Measurements from ENCODE around the gene ROBO2.

ROBO2 gene

DNA sequence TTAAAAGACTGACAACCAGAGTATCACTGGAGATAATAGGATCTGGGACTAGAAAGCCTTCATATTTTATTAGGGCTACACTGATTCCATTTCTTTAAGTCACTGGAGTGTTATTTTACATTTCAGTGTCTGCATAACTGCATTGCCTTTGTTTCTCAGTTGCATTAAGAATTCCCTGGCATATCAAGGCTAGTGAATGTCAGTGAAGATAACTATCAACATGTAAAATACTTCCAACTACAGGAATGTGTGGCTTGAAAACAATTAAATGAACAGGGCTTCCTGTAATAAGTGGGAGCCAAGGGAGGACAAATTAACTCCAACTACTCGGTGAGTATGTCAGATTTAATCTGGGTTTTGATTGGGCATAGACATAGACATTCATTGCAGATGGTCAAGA, 628.5 kb downstream of the ROBO2 start:
- H3K4me3 ChIP-seq (ENCODE audit: low read depth, low read length) = no peak overlapping the region
- no peaks in the 10 kb centered on the region for H3K27me3 ChIP-seq
- DNase-seq = no peak
- TF ChIP-seq CTCF (IDR thresholded peaks at IDR 0.05; ENCODE audit: low read depth, low read length) = no peak
- H3K36me3 ChIP-seq = no peaks in the 10 kb centered on the region
- H3K4me1 ChIP-seq = no peaks in the 10 kb centered on the region
- H3K9me3 ChIP-seq = no peaks in the 10 kb centered on the region

GRCh38 chr3:77672016-77672415, 632.1 kb downstream of the ROBO2 start:
- H3K36me3 ChIP-seq = no peaks in the 10 kb centered on the region
- H3K4me3 ChIP-seq (ENCODE audit: low read depth, low read length) = no peak overlapping the region
- H3K27me3 ChIP-seq = no peaks in the 10 kb centered on the region
- no peak for TF ChIP-seq CTCF (IDR thresholded peaks at IDR 0.05; ENCODE audit: low read depth, low read length)
- no peaks in the 10 kb centered on the region for H3K9me3 ChIP-seq
- no peaks in the 10 kb centered on the region for H3K4me1 ChIP-seq
- no peak for DNase-seq

- no peak for DNase-seq
- no peaks in the 10 kb centered on the region for H3K36me3 ChIP-seq
- no peaks in the 10 kb centered on the region for H3K27me3 ChIP-seq
- no peaks in the 10 kb centered on the region for H3K4me1 ChIP-seq
- peaks cover 9% of the 10 kb centered on the region for H3K9me3 ChIP-seq
- TF ChIP-seq CTCF (IDR thresholded peaks at IDR 0.05; ENCODE audit: low read depth, low read length) = no peak
- H3K4me3 ChIP-seq (ENCODE audit: low read depth, low read length) = no peak overlapping the region
Measured at GRCh38 chr3:77682162-77682561, 642.3 kb downstream of the ROBO2 start.

DNA sequence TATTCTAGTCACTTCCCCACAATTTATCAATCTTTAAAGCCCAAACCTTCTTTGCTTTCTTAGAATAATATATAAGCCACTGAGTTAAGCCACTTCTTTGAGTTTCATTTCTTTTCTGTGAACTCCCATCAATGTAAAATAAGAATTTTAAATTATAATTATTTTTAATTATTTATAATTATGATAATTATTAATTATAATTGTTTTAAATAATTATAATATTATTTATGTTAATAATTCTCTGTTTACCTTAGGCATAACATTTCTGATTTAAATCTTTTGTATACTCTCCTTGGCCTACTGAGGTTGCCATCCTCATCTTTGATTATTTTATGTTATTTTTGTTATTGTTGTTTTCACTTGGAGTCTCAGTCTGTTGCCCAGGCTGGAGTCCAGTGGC, 644.2 kb downstream of the ROBO2 start:
- Histone ChIP-seq H3K4me1 (no peaks in the 10 kb centered on the region), H3K9me3 (peaks cover 9% of the 10 kb centered on the region), H3K4me3 (ENCODE audit: low read depth, low read length) (no peak overlapping the region), H3K27me3 (no peaks in the 10 kb centered on the region), H3K36me3 (no peaks in the 10 kb centered on the region)
- no peak for DNase-seq
- no peak for TF ChIP-seq CTCF (IDR thresholded peaks at IDR 0.05; ENCODE audit: low read depth, low read length)

DNA sequence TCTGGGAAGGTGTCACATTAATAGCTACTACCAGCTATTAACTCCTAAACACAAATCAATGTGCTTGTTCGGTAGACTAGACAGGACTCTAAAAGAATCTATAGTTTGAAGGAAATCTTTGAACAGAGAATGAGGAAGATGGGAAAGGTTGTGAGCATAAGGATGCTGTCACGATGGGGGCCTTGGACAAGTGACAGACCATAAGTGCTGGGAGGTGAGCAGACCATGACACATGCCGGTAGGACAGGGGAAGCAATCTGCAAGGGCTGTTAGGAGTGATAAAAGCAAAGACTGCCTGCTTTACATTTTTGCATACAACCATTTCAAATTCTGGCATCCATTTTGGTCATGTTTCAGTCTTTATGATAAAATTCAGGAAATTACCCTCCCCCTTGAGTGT, 645.8 kb downstream of the ROBO2 start:
- peaks cover 9% of the 10 kb centered on the region for H3K9me3 ChIP-seq
- no peak overlapping the region for H3K4me3 ChIP-seq (ENCODE audit: low read depth, low read length)
- no peaks in the 10 kb centered on the region for H3K27me3 ChIP-seq
- no peak for TF ChIP-seq CTCF (IDR thresholded peaks at IDR 0.05; ENCODE audit: low read depth, low read length)
- no peak for DNase-seq
- H3K36me3 ChIP-seq = no peaks in the 10 kb centered on the region
- no peaks in the 10 kb centered on the region for H3K4me1 ChIP-seq

GRCh38 chr3:77686560-77686959, 646.7 kb downstream of the ROBO2 start:
- Histone ChIP-seq H3K27me3 (no peaks in the 10 kb centered on the region), H3K4me1 (no peaks in the 10 kb centered on the region), H3K9me3 (peaks cover 8% of the 10 kb centered on the region), H3K36me3 (no peaks in the 10 kb centered on the region), H3K4me3 (ENCODE audit: low read depth, low read length) (no peak overlapping the region)
- no peak for DNase-seq
- no peak for TF ChIP-seq CTCF (IDR thresholded peaks at IDR 0.05; ENCODE audit: low read depth, low read length)
